Astrocyte (in vitro differentiated cells and primary cell): ENCODE measurements around the gene PUS7L.

Experiments used
- EZH2 ChIP-seq: IDR thresholded peaks from 2 replicates; pipeline ENCODE4 v1.6.1; 2012; ENCODE audit warnings: mild to moderate bottlenecking, low read length, inconsistent platforms; ENCODE audit not compliant: insufficient read depth
- TF ChIP-seq, protein P1 (sequence below): IDR thresholded peaks from 2 replicates; pipeline ENCODE4 v1.5.1; 2011; ENCODE audit warnings: low read depth, mild to moderate bottlenecking, inconsistent platforms, low read length, moderate library complexity; ENCODE audit not compliant: insufficient read depth

DNA sequence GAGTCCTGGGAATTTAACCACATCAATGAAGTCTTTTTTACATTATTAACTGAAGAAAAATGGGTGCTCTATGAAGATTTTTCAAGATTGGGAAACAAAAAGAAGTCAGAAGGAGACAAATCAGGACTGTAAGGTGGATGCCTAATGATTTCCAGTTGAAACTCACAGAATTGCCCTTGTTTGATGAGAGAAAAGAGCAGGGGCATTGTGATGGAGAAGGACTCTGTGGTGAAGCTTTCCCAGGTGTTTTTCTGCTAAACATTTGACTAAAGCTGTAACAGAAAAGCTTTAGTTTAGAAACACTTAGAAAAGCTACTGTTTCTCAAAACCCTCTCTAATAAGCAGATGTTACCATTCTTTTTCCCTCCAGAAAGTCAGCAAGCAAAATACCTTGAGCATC, 5.9 kb upstream of the PUS7L start:
- TF ChIP-seq, protein P1, sequence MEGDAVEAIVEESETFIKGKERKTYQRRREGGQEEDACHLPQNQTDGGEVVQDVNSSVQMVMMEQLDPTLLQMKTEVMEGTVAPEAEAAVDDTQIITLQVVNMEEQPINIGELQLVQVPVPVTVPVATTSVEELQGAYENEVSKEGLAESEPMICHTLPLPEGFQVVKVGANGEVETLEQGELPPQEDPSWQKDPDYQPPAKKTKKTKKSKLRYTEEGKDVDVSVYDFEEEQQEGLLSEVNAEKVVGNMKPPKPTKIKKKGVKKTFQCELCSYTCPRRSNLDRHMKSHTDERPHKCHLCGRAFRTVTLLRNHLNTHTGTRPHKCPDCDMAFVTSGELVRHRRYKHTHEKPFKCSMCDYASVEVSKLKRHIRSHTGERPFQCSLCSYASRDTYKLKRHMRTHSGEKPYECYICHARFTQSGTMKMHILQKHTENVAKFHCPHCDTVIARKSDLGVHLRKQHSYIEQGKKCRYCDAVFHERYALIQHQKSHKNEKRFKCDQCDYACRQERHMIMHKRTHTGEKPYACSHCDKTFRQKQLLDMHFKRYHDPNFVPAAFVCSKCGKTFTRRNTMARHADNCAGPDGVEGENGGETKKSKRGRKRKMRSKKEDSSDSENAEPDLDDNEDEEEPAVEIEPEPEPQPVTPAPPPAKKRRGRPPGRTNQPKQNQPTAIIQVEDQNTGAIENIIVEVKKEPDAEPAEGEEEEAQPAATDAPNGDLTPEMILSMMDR = no peak
- no peak for TF ChIP-seq EZH2
